Glutamatergic neuron (in vitro differentiated cells): ENCODE results near the gene RNF17. TPM values are rescaled to one million over a fixed set of nuclear protein-coding genes. Genes with fewer than 3 reads are reported as not detected.

ENCODE experiments used
- DNase-seq: peaks from one replicate; pipeline ENCODE4 v3.0.0; 2022
- H3K27ac Mint-ChIP-seq: one replicate; pipeline ENCODE4 v1.8.0; 2020; ENCODE audit warnings: mild to moderate bottlenecking, mixed read lengths, inconsistent platforms; ENCODE audit not compliant: unreplicated experiment
- H3K27me3 Mint-ChIP-seq: one replicate; pipeline ENCODE4 v1.8.0; 2020; ENCODE audit warnings: mild to moderate bottlenecking, moderate library complexity, mixed read lengths, inconsistent platforms; ENCODE audit not compliant: unreplicated experiment
- H3K36me3 Mint-ChIP-seq: one replicate; pipeline ENCODE4 v1.8.0; 2020; ENCODE audit warnings: mild to moderate bottlenecking, mixed read lengths, inconsistent platforms; ENCODE audit not compliant: unreplicated experiment
- H3K4me1 Mint-ChIP-seq: one replicate; pipeline ENCODE4 v1.8.0; 2020; ENCODE audit warnings: mild to moderate bottlenecking, low read depth, mixed read lengths, inconsistent platforms; ENCODE audit not compliant: unreplicated experiment
- H3K4me3 Mint-ChIP-seq: one replicate; pipeline ENCODE4 v1.8.0; 2020; ENCODE audit warnings: mild to moderate bottlenecking, mixed read lengths, inconsistent platforms; ENCODE audit not compliant: unreplicated experiment
- H3K9me3 Mint-ChIP-seq: one replicate; pipeline ENCODE4 v1.8.0; 2020; ENCODE audit warnings: mild to moderate bottlenecking, moderate library complexity, mixed read lengths, inconsistent platforms; ENCODE audit not compliant: unreplicated experiment
- CTCF ChIP-seq: fragments of 200-600 bp; sonication (generic); IDR thresholded peaks from one replicate; pipeline ENCODE4 v1.5.0; 2021; ENCODE audit not compliant: partially characterized antibody, unreplicated experiment
- total RNA-seq: library from RNA; stranded (reverse); fragmentation: NEBNext Ultra II Directional; extraction: Animal tissue kit (Norgen Biotek cat#: 25700); gene quantifications from one replicate; pipeline ENCODE4 v1.2.1, GENCODE V29; 2021; ENCODE audit not compliant: unreplicated experiment

Gene RNF17
- total RNA-seq, 1 donor from 2014 or later, result not detected

GRCh38 chr13:24894972-24895300 is 131.0 kb downstream of the RNF17 start:
- no peak for TF ChIP-seq CTCF
- no peak for DNase-seq
- Mint-ChIP-seq H3K27ac (no peak overlapping the region), H3K9me3 (peaks cover 3% of the 10 kb centered on the region), H3K4me3 (no peak overlapping the region), H3K36me3 (peaks cover 5% of the 10 kb centered on the region), H3K4me1 (peaks cover 8% of the 10 kb centered on the region), H3K27me3 (no peaks in the 10 kb centered on the region)

GRCh38 chr13:24896061-24896460 is 132.1 kb downstream of the RNF17 start:
- Mint-ChIP-seq H3K9me3 (no peaks in the 10 kb centered on the region), H3K36me3 (peaks cover 5% of the 10 kb centered on the region), H3K4me1 (peaks cover 8% of the 10 kb centered on the region), H3K27me3 (no peaks in the 10 kb centered on the region), H3K4me3 (no peak overlapping the region), H3K27ac (no peak overlapping the region)
- no peak for TF ChIP-seq CTCF
- DNase-seq, result no peak

GRCh38 chr13:24897293-24897692 is 133.3 kb downstream of the RNF17 start:
- H3K27me3 Mint-ChIP-seq, result no peaks in the 10 kb centered on the region
- DNase-seq, result no peak
- H3K4me3 Mint-ChIP-seq, result no peak overlapping the region
- no peak for TF ChIP-seq CTCF
- peaks cover 5% of the 10 kb centered on the region for H3K36me3 Mint-ChIP-seq
- H3K27ac Mint-ChIP-seq, result no peak overlapping the region
- H3K9me3 Mint-ChIP-seq, result no peaks in the 10 kb centered on the region
- peaks cover 4% of the 10 kb centered on the region for H3K4me1 Mint-ChIP-seq

- H3K4me3 Mint-ChIP-seq, result no peak overlapping the region
- H3K4me1 Mint-ChIP-seq, result no peaks in the 10 kb centered on the region
- H3K36me3 Mint-ChIP-seq, result no peaks in the 10 kb centered on the region
- H3K27ac Mint-ChIP-seq, result no peak overlapping the region
- H3K9me3 Mint-ChIP-seq, result no peaks in the 10 kb centered on the region
- TF ChIP-seq CTCF, result no peak
- no peaks in the 10 kb centered on the region for H3K27me3 Mint-ChIP-seq
- DNase-seq, result no peak
Measured at GRCh38 chr13:24899601-24900000, 135.6 kb downstream of the RNF17 start.

GRCh38 chr13:24900507-24900906 is 136.5 kb downstream of the RNF17 start:
- no peaks in the 10 kb centered on the region for H3K36me3 Mint-ChIP-seq
- H3K4me3 Mint-ChIP-seq, result no peak overlapping the region
- H3K9me3 Mint-ChIP-seq, result no peaks in the 10 kb centered on the region
- no peaks in the 10 kb centered on the region for H3K27me3 Mint-ChIP-seq
- H3K4me1 Mint-ChIP-seq, result no peaks in the 10 kb centered on the region
- no peak for TF ChIP-seq CTCF
- no peak overlapping the region for H3K27ac Mint-ChIP-seq
- no peak for DNase-seq
